Spleen (tissue), 11 donors: Measurements from ENCODE around the gene NKX1-1. TPM values are rescaled to one million over a fixed set of nuclear protein-coding genes. Genes with fewer than 3 reads are reported as not detected.

Source experiments
- DNase-seq: peaks from one replicate; pipeline ENCODE4 v3.0.0-alpha.2; 2020
- H3K27ac ChIP-seq, 8 donors: fragments of 200-600 bp; sonication (generic) in 7 of 8; 1 replicate in 4 of 8; 2 replicates in 4 of 8; pipeline versions ENCODE4 v1.5.0 to v1.8.0; 2016 to 2021; ENCODE audit warnings: inconsistent platforms in 4 of 8, mild to moderate bottlenecking in 4 of 8, moderate library complexity in 1 of 8
- H3K27me3 ChIP-seq, 7 donors: fragments of 200-600 bp; sonication (generic) in 6 of 7; replicated peaks in 1 of 7; 1 replicate in 4 of 7; 2 replicates in 3 of 7; pipeline versions ENCODE4 v1.5.0 to v1.8.0; 2016 to 2021; ENCODE audit warnings: inconsistent platforms in 3 of 7, mild to moderate bottlenecking in 1 of 7
- H3K36me3 ChIP-seq, 6 donors: fragments of 200-600 bp; sonication (generic) in 5 of 6; 1 replicate in 4 of 6; 2 replicates in 2 of 6; pipeline versions ENCODE4 v1.5.0 to v1.8.0; 2016 to 2021; ENCODE audit warnings: inconsistent platforms in 2 of 6
- H3K4me1 ChIP-seq, 6 donors: fragments of 200-600 bp; sonication (generic) in 5 of 6; 1 replicate in 3 of 6; 2 replicates in 3 of 6; pipeline versions ENCODE4 v1.5.0 to v1.8.0; 2016 to 2021; ENCODE audit warnings: inconsistent platforms in 3 of 6
- H3K4me3 ChIP-seq, 8 donors: fragments of 200-600 bp; sonication (generic) in 7 of 8; 1 replicate in 4 of 8; 2 replicates in 4 of 8; pipeline versions ENCODE4 v1.5.0 to v1.8.0; 2016 to 2021; ENCODE audit warnings: inconsistent platforms in 4 of 8, mild to moderate bottlenecking in 4 of 8, moderate library complexity in 2 of 8
- H3K9me3 ChIP-seq, 8 donors: fragments of 200-600 bp; sonication (generic) in 7 of 8; 1 replicate in 4 of 8; 2 replicates in 4 of 8; pipeline versions ENCODE4 v1.5.0 to v1.8.0; 2016 to 2021; ENCODE audit warnings: inconsistent platforms in 4 of 8
- CTCF ChIP-seq, 11 experiments: fragments of 200-600 bp in 7 of 11; fragments of 450-650 bp in 4 of 11; sonication (generic) in 4 of 11; IDR thresholded peaks in 8 of 11; conservative IDR thresholded peaks in 3 of 11; 1 replicate in 7 of 11; 2 replicates in 4 of 11; pipeline versions ENCODE4 v1.4.0 to v1.8.0; 2016 to 2021; ENCODE audit warnings: antibody characterized with exemption in 11 of 11, inconsistent platforms in 4 of 11, mild to moderate bottlenecking in 1 of 11
- POLR2A ChIP-seq, 3 donors: fragments of 450-650 bp; IDR thresholded peaks; one replicate each; pipeline ENCODE4 v1.5.1; 2017; ENCODE audit warnings: antibody characterized with exemption in 3 of 3, mild to moderate bottlenecking in 1 of 3
- POLR2AphosphoS5 ChIP-seq, 3 donors: sonication (generic); formaldehyde crosslinking; IDR thresholded peaks; one replicate each; pipeline ENCODE4 v1.5.1; 2017; ENCODE audit warnings: antibody characterized with exemption in 3 of 3
- WGBS, 5 donors: extraction: QIAGEN DNeasy Blood & Tissue Kit in 3 of 5; methylation state at CpG; one replicate each; pipeline versions ENCODE4 v1.1.5 to v1.1.7; 2013 to 2018; 5-methylcytosine and 5-hydroxymethylcytosine counted together
- intact Hi-C: fragments of 100-400 bp; cut with DNase I; formaldehyde crosslinking; loops from one replicate; pipeline ENCODE4 v1.15.0; 2023; ENCODE audit warnings: low total_unique reads
- polyA plus RNA-seq, 3 donors: library from polyadenylated mRNA; stranded (reverse); fragments of 200-250 nt; gene quantifications; one replicate each; pipeline ENCODE4 v1.2.1, GENCODE V29; 2013
- total RNA-seq, 7 donors: library from RNA; depleted of rRNA in 3 of 7; stranded (reverse); fragments of >200 nt in 3 of 7; fragmentation: NEBNext Ultra II Directional in 4 of 7; extraction: Animal tissue kit (Norgen Biotek cat#: 25700) in 4 of 7; gene quantifications; one replicate each; pipeline versions ENCODE4 v1.1.0 to v1.2.1, GENCODE V29; 2016 to 2021
- donor health status: healthy with polysubstance abuse.
- donor health status: DM: no; HTN: no; CAD: no; lungs with moderate emphysema.
- donor health status: DM: no; HTN: no; CAD: no.
- donor health status: Bipolar disorder and iron deficiency.
- donor health status: healthy.
- donor health status: DM: no; HTN: no; CAD: no.
- donor health status: DM: yes; HTN: yes; CAD: no.

Gene NKX1-1
- total and polyA plus RNA-seq, 10 donors: not detected

- WGBS, 5 donors: 86 to 95% (median 91%) methylated on average over 14 of the region's 14 CpGs
- TF ChIP-seq POLR2AphosphoS5 (IDR thresholded peaks at IDR 0.05) (no peak), CTCF (IDR thresholded peaks at IDR 0.05 in 8 of 11, conservative IDR thresholded peaks at IDR 0.05 in 3 of 11) (no peak), POLR2A (IDR thresholded peaks at IDR 0.05) (no peak)
- no peak for DNase-seq
- intact Hi-C loops: loop anchor here (5.0 kb wide), 1 partner anchor 268 kb away; no protein-coding TSS in a partner anchor
- no peak overlapping the region for H3K4me3 ChIP-seq
- peaks cover 0 to 18% (median 4%) of the 10 kb centered on the region in 6 donors for H3K4me1 ChIP-seq
- no peaks in the 10 kb centered on the region for H3K9me3 ChIP-seq
- peaks cover 0 to 90% (median 31%) of the 10 kb centered on the region in 6 donors for H3K36me3 ChIP-seq
- H3K27ac ChIP-seq: no peak overlapping the region
- H3K27me3 ChIP-seq: no peaks in the 10 kb centered on the region
Observed at GRCh38 chr4:1359144-1359501, 47.1 kb downstream of the NKX1-1 start.

- H3K36me3 ChIP-seq: peaks cover 0 to 95% (median 36%) of the 10 kb centered on the region in 6 donors
- no peak overlapping the region for H3K27ac ChIP-seq
- TF ChIP-seq POLR2A (IDR thresholded peaks at IDR 0.05) (no peak), POLR2AphosphoS5 (IDR thresholded peaks at IDR 0.05) (no peak), CTCF (IDR thresholded peaks at IDR 0.05 in 8 of 11, conservative IDR thresholded peaks at IDR 0.05 in 3 of 11) (no peak)
- peaks cover 0 to 18% (median 4%) of the 10 kb centered on the region in 6 donors for H3K4me1 ChIP-seq
- H3K27me3 ChIP-seq: no peaks in the 10 kb centered on the region
- 95 to 96% (median 96%) methylated on average over 38 of the region's 38 CpGs for WGBS, 5 donors
- intact Hi-C loops: loop anchor here (5.0 kb wide), 1 partner anchor 269 kb away; no protein-coding TSS in a partner anchor
- no peak overlapping the region for H3K4me3 ChIP-seq
- DNase-seq: no peak
- no peaks in the 10 kb centered on the region for H3K9me3 ChIP-seq
Observed at GRCh38 chr4:1358421-1359143, 47.7 kb downstream of the NKX1-1 start.

DNA sequence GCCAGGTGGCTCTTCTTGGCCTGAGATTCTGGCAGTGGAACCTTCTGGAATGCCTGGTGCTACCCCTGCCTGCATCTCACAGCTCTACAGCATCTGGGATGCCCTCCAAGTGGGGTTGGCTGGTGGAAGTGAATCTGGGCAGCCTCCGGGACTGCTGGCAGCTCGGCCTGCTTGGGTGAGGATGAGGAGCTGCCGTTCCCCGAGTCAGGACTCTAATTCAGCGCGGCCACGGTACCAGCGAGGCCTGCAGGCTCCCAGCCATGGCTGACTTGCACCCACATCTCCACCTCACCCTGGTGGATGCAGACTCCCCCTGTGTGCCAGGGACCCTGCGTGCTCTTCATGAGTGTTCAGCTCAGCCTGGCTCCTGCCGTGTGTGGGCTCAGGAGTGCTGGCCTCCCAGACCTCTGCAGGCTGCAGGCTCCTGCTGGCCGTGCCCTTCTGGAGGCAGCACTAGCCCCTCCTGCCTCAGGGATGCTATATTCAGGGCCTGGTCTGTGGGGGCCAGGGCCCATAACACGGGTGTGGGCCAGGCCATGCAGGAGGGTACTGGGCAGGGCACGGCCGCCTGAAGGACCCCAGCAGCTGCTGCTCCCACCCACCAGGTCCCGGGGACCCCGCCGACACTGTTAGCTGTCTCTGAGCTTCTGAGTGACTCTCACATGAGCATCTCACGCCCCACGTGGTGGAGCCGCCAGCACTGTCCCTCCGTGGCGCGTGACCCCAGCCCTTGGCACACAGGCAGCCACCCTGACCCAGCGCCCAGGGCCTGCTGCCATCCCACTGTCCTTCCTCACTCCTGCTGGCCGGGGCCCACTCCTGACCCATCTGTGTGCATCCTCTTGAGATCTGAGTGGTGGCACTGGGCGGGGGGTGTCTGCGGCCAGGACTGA, 48.6 kb downstream of the NKX1-1 start:
- 91 to 97% (median 96%) methylated on average over 13 to 27 of the region's 27 CpGs for WGBS, 5 donors
- intact Hi-C loops: loop anchor here (5.0 kb wide), 1 partner anchor 270 kb away; no protein-coding TSS in a partner anchor
- Histone ChIP-seq H3K4me3 (no peak overlapping the region), H3K9me3 (no peaks in the 10 kb centered on the region), H3K4me1 (peaks cover 0 to 18% (median 4%) of the 10 kb centered on the region in 6 donors), H3K36me3 (peaks cover 0 to 96% (median 46%) of the 10 kb centered on the region in 6 donors), H3K27ac (no peak overlapping the region), H3K27me3 (no peaks in the 10 kb centered on the region)
- no peak for DNase-seq
- no peak for TF ChIP-seq POLR2AphosphoS5 (IDR thresholded peaks at IDR 0.05)
- TF ChIP-seq POLR2A (IDR thresholded peaks at IDR 0.05): no peak
- TF ChIP-seq CTCF (IDR thresholded peaks at IDR 0.05 in 8 of 11, conservative IDR thresholded peaks at IDR 0.05 in 3 of 11): no peak
